Esophagus squamous epithelium (tissue), 4 donors: Measurements from ENCODE around the gene OR13C5.

Experiments used
- POLR2A ChIP-seq, 4 donors: fragments of 450-650 bp; IDR thresholded peaks; one replicate each; pipeline ENCODE4 v1.6.1; 2017; ENCODE audit warnings: antibody characterized with exemption in 4 of 4, mild to moderate bottlenecking in 4 of 4, moderate library complexity in 3 of 4
- TF ChIP-seq, protein P1 (sequence below), 6 experiments: fragments of 450-650 bp in 4 of 6; fragments of 200-600 bp in 2 of 6; sonication (generic) in 2 of 6; IDR thresholded peaks; one replicate each; pipeline ENCODE4 v1.5.1; 2016 to 2019; ENCODE audit warnings: antibody characterized with exemption in 6 of 6, mild to moderate bottlenecking in 4 of 6, moderate library complexity in 4 of 6

DNA sequence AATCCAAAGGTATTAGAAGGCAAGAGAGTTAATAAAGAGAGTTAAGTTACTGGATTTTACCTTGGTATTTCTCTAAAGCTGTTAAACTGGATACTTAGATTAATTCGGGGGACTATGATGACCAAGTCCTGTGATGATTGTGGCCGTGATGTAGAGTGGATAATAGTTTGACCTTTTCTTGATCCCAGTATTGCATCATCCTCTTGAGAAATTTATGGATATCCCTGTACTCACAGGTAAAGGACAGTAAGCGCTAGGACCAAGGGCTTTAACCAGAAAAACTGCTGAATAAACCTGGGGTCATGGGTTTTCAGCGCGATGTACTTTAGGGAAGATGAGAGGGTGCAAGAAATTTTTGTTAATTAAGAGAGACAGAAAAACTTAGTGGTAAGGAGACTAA is 21.9 kb downstream of the OR13C5 start:
- TF ChIP-seq, protein P1, sequence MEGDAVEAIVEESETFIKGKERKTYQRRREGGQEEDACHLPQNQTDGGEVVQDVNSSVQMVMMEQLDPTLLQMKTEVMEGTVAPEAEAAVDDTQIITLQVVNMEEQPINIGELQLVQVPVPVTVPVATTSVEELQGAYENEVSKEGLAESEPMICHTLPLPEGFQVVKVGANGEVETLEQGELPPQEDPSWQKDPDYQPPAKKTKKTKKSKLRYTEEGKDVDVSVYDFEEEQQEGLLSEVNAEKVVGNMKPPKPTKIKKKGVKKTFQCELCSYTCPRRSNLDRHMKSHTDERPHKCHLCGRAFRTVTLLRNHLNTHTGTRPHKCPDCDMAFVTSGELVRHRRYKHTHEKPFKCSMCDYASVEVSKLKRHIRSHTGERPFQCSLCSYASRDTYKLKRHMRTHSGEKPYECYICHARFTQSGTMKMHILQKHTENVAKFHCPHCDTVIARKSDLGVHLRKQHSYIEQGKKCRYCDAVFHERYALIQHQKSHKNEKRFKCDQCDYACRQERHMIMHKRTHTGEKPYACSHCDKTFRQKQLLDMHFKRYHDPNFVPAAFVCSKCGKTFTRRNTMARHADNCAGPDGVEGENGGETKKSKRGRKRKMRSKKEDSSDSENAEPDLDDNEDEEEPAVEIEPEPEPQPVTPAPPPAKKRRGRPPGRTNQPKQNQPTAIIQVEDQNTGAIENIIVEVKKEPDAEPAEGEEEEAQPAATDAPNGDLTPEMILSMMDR (IDR thresholded peaks at IDR 0.05): no peak
- no peak for TF ChIP-seq POLR2A (IDR thresholded peaks at IDR 0.05)
